DMS153 treated with DMSO at 0.1 percent for 48 hours (cell line): Measurements from ENCODE around the gene EHD1.
"Not testable (repeated sequence)": the region's sequence is repeated elsewhere in the genome, so short reads cannot be mapped to it uniquely, and the experiment has no call there.

ENCODE experiments used
- DNase-seq: peaks from one replicate; lab custom pipeline; 2025; ENCODE audit not compliant: unreplicated experiment; lab: John Stamatoyannopoulos, UW

The EHD1 gene

GRCh38 chr11:64832467-64833197 lies 45.8 kb downstream of the EHD1 start:
- DNase-seq: no peak

- no peak for DNase-seq
These were observed 47.0 kb downstream of the EHD1 start for GRCh38 chr11:64831411-64831891.

- DNase-seq: no peak
These were observed 48.7 kb downstream of the EHD1 start for GRCh38 chr11:64829536-64830251.

GRCh38 chr11:64827451-64827839 lies 51.0 kb downstream of the EHD1 start:
- no peak for DNase-seq

GRCh38 chr11:64826578-64827450 lies 51.6 kb downstream of the EHD1 start:
- no peak for DNase-seq

- DNase-seq: no peak
These were observed 52.4 kb downstream of the EHD1 start for GRCh38 chr11:64826062-64826461.

GRCh38 chr11:64823568-64824119 lies 54.8 kb downstream of the EHD1 start:
- no peak for DNase-seq

- no peak for DNase-seq
These were observed 60.9 kb downstream of the EHD1 start for GRCh38 chr11:64817476-64817875.

- DNase-seq: not testable (repeated sequence)
These were observed 63.0 kb downstream of the EHD1 start for GRCh38 chr11:64815433-64815832.

- no peak for DNase-seq
These were observed 63.7 kb downstream of the EHD1 start for GRCh38 chr11:64814712-64815187.

GRCh38 chr11:64813826-64814225 lies 64.6 kb downstream of the EHD1 start:
- no peak for DNase-seq

- peak; percentile 67 for DNase-seq
These were observed 67.5 kb downstream of the EHD1 start for GRCh38 chr11:64810891-64811272.

- peak; percentile 94 for DNase-seq
These were observed 68.0 kb downstream of the EHD1 start, which contains the start of gene MEN1 for GRCh38 chr11:64810271-64810890. MEN1 (minus strand) TSS chr11:64810551; CDS start chr11:64810109, 442 bp downstream.

GRCh38 chr11:64809781-64810241 lies 68.6 kb downstream of the EHD1 start:
- no peak for DNase-seq

- DNase-seq: no peak
These were observed 72.9 kb downstream of the EHD1 start for GRCh38 chr11:64805481-64805880.

- DNase-seq: no peak
These were observed 73.8 kb downstream of the EHD1 start for GRCh38 chr11:64804346-64805210.

GRCh38 chr11:64803846-64804345 lies 74.5 kb downstream of the EHD1 start:
- no peak for DNase-seq

- DNase-seq: peak; percentile 49
These were observed 75.1 kb downstream of the EHD1 start, which contains the start of gene MAP4K2 for GRCh38 chr11:64803158-64803845. MAP4K2 (minus strand) TSS chr11:64803214; CDS start chr11:64803149, 65 bp downstream.
